Inflammatory macrophage treated with lipopolysaccharide for 1 hour (primary cell): ENCODE results near the gene METTL24.
"Not testable (repeated sequence)": the region's sequence is repeated elsewhere in the genome, so short reads cannot be mapped to it uniquely, and the experiment has no call there.

ENCODE experiments used
- DNase-seq, 2 donors: peaks; one replicate each; pipeline ENCODE4 v3.0.0-alpha.2; 2020 to 2022

METTL24 gene

GRCh38 chr6:110307368-110307767, 50.8 kb downstream of the METTL24 start:
- DNase-seq: no peak

GRCh38 chr6:110305832-110306231, 52.3 kb downstream of the METTL24 start:
- not testable (repeated sequence) for DNase-seq

- DNase-seq: not testable (repeated sequence)
Measured at GRCh38 chr6:110303692-110304091, 54.5 kb downstream of the METTL24 start.

- no peak for DNase-seq
Measured at GRCh38 chr6:110298916-110299315, 59.2 kb downstream of the METTL24 start.

- DNase-seq: no peak
Measured at GRCh38 chr6:110298411-110298810, 59.7 kb downstream of the METTL24 start.

GRCh38 chr6:110296241-110297025, 61.7 kb downstream of the METTL24 start:
- no peak for DNase-seq

- DNase-seq: no peak
Measured at GRCh38 chr6:110295451-110296165, 62.5 kb downstream of the METTL24 start.

- no peak for DNase-seq
Measured at GRCh38 chr6:110287462-110288341, 70.4 kb downstream of the METTL24 start.

GRCh38 chr6:110285306-110286060, 72.7 kb downstream of the METTL24 start:
- DNase-seq: no peak

- no peak for DNase-seq
Measured at GRCh38 chr6:110284855-110285254, 73.3 kb downstream of the METTL24 start.

GRCh38 chr6:110283657-110284056, 74.5 kb downstream of the METTL24 start:
- no peak for DNase-seq

GRCh38 chr6:110282412-110282811, 75.7 kb downstream of the METTL24 start:
- DNase-seq: no peak

- DNase-seq: no peak
Measured at GRCh38 chr6:110277100-110277665, 81.0 kb downstream of the METTL24 start.

GRCh38 chr6:110272781-110273180, 85.4 kb downstream of the METTL24 start:
- not testable (repeated sequence) for DNase-seq

GRCh38 chr6:110271732-110272022, 86.5 kb downstream of the METTL24 start:
- no peak for DNase-seq

GRCh38 chr6:110270165-110270564, 88.0 kb downstream of the METTL24 start:
- DNase-seq: no peak

GRCh38 chr6:110269623-110270022, 88.5 kb downstream of the METTL24 start:
- no peak for DNase-seq

GRCh38 chr6:110266996-110267395, 91.2 kb downstream of the METTL24 start:
- DNase-seq: no peak

- no peak for DNase-seq
Measured at GRCh38 chr6:110265273-110265672, 92.9 kb downstream of the METTL24 start.

GRCh38 chr6:110256366-110256765, 101.8 kb downstream of the METTL24 start:
- no peak for DNase-seq

- peak in 1 of 2 donors; percentile 13 for DNase-seq
Measured at GRCh38 chr6:110255211-110255750, 102.9 kb downstream of the METTL24 start.

GRCh38 chr6:110250838-110251237, 107.3 kb downstream of the METTL24 start:
- no peak for DNase-seq
